Measurements from ENCODE around the gene SPTA1.

DNA sequence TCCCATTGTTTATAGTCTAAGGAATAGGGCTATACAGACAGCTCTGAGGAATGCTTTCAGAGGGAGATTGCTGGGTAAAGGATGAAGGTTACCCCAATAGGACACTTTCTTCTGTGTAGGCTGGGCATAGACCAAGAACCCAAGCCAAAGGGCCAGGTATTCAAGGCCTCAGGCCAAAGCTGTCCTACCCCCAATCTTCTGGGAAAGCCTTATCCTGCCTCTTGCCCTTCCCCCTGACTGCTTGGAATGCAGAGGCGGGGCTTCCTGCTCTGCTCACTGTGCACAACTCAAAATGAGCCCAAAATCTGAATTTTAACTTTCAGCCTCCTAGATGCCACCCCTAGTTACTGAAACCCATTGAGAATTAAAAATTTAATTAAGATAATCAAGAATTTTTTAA is 79.2 kb downstream of the SPTA1 start:
- TF ChIP-seq CTCF (conservative IDR thresholded peaks at IDR 0.05 in 1 of 2, IDR thresholded peaks at IDR 0.05 in 1 of 2; ENCODE audit: extremely low read depth in 1 of 2, insufficient read depth in 1 of 2, low read depth in 1 of 2, low read length in 2 of 2) (no peak), EZH2 (IDR thresholded peaks at IDR 0.05; ENCODE audit: borderline replicate concordance, low read length) (no peak)

All from mammary epithelial cell (primary cell).